ENCODE data around the gene SAPCD2.
"Not testable (repeated sequence)": the region's sequence is repeated elsewhere in the genome, so short reads cannot be mapped to it uniquely, and the experiment has no call there.

SAPCD2 gene

DNA sequence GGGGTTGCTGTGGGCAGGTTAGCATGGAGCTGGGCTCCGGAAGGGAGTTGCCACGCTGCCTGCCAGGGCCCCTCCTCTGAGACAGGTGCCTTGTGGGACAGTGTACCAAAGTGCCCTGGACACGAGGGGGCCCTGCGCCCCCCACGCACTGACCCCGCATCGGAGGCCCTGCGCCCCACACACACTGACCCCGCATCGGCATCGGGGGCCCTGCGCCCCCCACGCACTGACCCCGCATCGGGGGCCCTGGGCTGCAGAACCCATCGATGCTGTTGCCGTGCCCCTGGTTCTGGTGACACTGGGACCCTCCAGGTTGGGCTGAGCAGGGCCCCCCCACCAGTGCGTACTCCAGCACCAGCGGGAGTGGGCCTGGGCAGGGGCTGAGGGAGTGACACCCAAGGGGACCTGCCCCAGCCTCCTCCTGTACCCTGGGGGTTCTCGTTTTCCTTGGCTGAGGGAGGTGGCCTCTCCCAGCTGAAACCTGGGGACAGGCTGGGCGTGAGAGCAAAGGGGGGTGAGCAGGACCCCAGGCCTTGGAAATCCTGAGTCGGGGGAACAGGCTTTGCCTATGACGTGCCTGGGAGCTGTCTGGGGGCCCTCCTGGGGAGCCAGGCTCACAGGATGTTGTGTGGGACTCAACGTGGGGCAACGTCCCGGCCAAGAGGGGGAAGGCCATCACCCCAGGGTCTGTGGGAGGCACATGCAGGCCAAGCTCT, 6.9 kb downstream of the SAPCD2 start:
- peaks cover 4% of the 10 kb centered on the region for H3K4me1 Mint-ChIP-seq
- H3K27ac Mint-ChIP-seq, result no peak overlapping the region
- DNase-seq, result no peak
- no peaks in the 10 kb centered on the region for H3K9me3 Mint-ChIP-seq
- TF ChIP-seq, protein P1, sequence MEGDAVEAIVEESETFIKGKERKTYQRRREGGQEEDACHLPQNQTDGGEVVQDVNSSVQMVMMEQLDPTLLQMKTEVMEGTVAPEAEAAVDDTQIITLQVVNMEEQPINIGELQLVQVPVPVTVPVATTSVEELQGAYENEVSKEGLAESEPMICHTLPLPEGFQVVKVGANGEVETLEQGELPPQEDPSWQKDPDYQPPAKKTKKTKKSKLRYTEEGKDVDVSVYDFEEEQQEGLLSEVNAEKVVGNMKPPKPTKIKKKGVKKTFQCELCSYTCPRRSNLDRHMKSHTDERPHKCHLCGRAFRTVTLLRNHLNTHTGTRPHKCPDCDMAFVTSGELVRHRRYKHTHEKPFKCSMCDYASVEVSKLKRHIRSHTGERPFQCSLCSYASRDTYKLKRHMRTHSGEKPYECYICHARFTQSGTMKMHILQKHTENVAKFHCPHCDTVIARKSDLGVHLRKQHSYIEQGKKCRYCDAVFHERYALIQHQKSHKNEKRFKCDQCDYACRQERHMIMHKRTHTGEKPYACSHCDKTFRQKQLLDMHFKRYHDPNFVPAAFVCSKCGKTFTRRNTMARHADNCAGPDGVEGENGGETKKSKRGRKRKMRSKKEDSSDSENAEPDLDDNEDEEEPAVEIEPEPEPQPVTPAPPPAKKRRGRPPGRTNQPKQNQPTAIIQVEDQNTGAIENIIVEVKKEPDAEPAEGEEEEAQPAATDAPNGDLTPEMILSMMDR (IDR thresholded peaks at IDR 0.05), result no peak
- H3K36me3 Mint-ChIP-seq (ENCODE audit: low read depth), result no peaks in the 10 kb centered on the region
- H3K4me3 Mint-ChIP-seq, result no peak overlapping the region
- peaks cover 41% of the 10 kb centered on the region for H3K27me3 Mint-ChIP-seq (ENCODE audit: low read depth, poor library complexity)

DNA sequence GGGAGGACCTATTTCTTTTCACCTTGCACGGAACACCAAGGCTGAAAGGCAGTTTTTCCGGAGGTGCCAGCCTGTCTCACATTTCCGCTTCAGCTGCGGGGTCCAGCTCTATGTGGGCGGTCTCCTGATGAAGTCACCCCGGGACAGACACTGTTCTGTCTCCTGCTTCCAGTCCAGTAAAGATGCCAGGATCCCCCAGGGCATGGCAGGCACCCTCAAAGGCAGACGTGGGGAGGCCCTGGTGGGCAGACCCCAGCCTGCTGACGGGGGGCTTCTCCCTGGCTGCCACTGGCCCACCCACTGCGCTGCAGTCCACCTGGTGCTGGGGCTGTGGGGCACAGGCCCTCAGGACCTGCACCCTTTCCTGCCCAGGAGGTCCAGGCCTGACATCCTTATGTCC, 7.6 kb downstream of the SAPCD2 start:
- H3K27ac Mint-ChIP-seq; H3K4me1 Mint-ChIP-seq; H3K9me3 Mint-ChIP-seq; DNase-seq; H3K4me3 Mint-ChIP-seq; H3K36me3 Mint-ChIP-seq (ENCODE audit: low read depth): not testable (repeated sequence)
- H3K27me3 Mint-ChIP-seq (ENCODE audit: low read depth, poor library complexity), result peaks cover 41% of the 10 kb centered on the region

DNA sequence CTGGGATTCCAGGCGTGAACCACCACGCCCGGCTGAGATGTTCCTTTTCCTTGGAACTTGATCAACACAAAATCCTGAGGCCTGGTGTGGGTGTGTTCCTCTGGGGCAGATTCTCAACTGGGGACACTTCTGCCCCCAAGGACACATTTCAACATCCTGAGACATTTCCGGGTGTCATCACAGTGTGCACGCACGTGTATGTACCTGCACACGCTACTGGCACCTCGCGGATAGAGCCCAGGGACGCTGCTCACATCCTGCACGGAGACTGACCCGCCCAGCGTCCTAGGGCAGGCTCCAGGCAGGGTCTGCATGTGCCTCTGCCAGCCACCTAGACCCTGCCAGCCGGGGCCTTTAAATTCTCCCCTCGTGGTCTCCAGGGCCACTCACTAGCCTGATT, 8.0 kb downstream of the SAPCD2 start:
- H3K4me1 Mint-ChIP-seq, result no peaks in the 10 kb centered on the region
- H3K9me3 Mint-ChIP-seq, result no peaks in the 10 kb centered on the region
- H3K27me3 Mint-ChIP-seq (ENCODE audit: low read depth, poor library complexity), result peaks cover 45% of the 10 kb centered on the region
- no peak for DNase-seq
- H3K27ac Mint-ChIP-seq, result no peak overlapping the region
- H3K4me3 Mint-ChIP-seq, result no peak overlapping the region
- no peaks in the 10 kb centered on the region for H3K36me3 Mint-ChIP-seq (ENCODE audit: low read depth)
- TF ChIP-seq, protein P1 (IDR thresholded peaks at IDR 0.05), result no peak

DNA sequence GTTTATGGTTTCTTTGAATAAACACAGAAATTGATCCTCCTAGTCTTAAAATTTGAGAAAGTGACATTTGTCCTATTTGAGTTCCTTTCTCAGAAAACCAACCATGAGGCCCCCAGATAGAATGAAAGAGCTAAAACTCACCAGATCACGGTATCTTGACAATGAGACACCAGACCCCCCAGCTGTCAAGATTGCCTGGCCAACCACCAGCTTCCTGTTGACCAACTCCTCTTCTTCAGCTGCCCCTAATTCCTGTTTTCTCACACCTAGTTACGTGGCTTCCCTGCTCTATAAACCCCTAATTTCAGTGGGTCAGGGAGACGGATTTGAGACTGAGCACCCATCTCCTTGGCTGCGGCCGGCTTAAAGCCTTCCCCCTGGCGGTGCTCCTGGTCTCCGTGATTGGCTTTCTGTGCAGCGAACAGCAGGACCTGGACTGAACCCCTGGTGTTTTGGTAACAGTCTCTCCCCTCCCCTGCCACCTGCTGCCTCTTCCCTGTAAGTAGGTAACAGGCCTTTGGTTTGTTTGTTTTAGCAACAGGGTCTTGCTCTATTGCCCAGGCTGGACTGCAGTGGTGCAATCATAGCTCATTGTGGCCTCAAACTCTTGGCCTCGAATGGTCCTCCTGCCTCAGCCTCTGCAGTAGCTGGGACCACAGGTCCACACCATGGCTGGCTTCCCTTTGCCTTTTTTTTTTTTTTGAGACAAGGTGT, 11.7 kb downstream of the SAPCD2 start:
- H3K27me3 Mint-ChIP-seq (ENCODE audit: low read depth, poor library complexity), result peaks cover 79% of the 10 kb centered on the region
- H3K9me3 Mint-ChIP-seq, result no peaks in the 10 kb centered on the region

DNA sequence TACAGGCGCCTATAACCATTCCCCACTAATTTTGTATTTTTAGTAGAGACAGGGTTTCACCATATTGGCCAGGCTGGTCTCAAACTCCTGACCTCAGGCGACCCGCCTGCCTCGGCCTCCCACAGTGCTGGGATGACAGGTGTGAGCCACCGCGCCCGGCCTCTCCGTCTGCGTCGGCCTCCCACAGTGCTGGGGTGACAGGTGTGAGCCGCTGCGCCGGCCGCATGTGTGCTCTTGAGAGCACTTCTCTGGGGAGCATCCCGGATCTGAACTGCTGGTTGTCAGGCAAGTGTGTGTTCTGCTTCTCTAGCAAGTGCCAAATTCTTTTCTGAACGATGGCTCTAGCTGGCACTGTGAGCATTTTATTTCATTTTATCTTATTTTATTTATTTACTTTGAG, 12.8 kb downstream of the SAPCD2 start:
- TF ChIP-seq, protein P1 (IDR thresholded peaks at IDR 0.05), result no peak
- no peaks in the 10 kb centered on the region for H3K9me3 Mint-ChIP-seq
- H3K4me1 Mint-ChIP-seq, result no peaks in the 10 kb centered on the region
- no peak overlapping the region for H3K4me3 Mint-ChIP-seq
- peaks cover 87% of the 10 kb centered on the region for H3K27me3 Mint-ChIP-seq (ENCODE audit: low read depth, poor library complexity)
- no peak overlapping the region for H3K27ac Mint-ChIP-seq
- no peaks in the 10 kb centered on the region for H3K36me3 Mint-ChIP-seq (ENCODE audit: low read depth)
- no peak for DNase-seq

More for the DNA sequence above, 11.7 kb downstream of the SAPCD2 start:
- no peak for DNase-seq
- no peak overlapping the region for H3K27ac Mint-ChIP-seq
- no peaks in the 10 kb centered on the region for H3K36me3 Mint-ChIP-seq (ENCODE audit: low read depth)
- H3K4me1 Mint-ChIP-seq, result no peaks in the 10 kb centered on the region
- no peak overlapping the region for H3K4me3 Mint-ChIP-seq
- TF ChIP-seq, protein P1 (IDR thresholded peaks at IDR 0.05), result no peak

DNA sequence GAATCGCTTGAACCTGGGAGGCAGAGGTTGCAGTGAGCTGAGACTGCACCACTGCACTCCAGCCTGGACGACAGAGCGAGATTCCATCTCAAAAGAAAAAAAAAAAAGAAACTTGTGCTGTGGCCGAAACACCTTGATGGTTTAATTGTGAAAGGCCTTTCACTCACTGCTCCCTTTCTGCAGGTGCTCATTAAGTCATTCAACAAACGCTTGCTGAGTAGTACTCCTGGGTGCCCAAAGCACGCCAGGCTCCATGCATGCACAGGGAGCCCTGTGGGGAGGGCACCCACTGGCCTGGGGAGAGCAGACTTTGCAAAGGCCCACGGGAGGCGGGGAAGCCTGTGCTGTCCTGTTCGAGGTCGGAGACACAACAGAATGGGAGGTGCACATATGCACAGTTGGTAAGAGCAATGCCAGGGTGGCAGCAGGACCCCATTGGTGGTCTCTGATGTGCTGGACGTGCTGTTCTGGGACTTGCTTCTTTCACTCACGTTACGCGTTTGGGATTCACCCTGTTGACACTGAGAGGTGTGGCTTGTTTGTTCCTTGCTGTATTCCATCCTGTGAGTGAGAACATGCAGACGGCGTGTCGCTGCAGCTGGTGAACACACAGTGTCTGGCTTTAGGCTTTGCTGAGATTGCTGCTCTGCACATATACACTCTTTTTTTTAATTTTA, 13.5 kb downstream of the SAPCD2 start:
- Mint-ChIP-seq H3K27me3 (ENCODE audit: low read depth, poor library complexity) (peaks cover 89% of the 10 kb centered on the region), H3K9me3 (no peaks in the 10 kb centered on the region), H3K36me3 (ENCODE audit: low read depth) (no peaks in the 10 kb centered on the region), H3K27ac (no peak overlapping the region), H3K4me3 (no peak overlapping the region), H3K4me1 (no peaks in the 10 kb centered on the region)
- DNase-seq, result no peak
- TF ChIP-seq, protein P1 (IDR thresholded peaks at IDR 0.05), result no peak
